Measurements from ENCODE around the gene PPAT.
A peak's percentile ranks its signal among the peaks of the same experiment; 100 is the strongest.

The PPAT gene

DNA sequence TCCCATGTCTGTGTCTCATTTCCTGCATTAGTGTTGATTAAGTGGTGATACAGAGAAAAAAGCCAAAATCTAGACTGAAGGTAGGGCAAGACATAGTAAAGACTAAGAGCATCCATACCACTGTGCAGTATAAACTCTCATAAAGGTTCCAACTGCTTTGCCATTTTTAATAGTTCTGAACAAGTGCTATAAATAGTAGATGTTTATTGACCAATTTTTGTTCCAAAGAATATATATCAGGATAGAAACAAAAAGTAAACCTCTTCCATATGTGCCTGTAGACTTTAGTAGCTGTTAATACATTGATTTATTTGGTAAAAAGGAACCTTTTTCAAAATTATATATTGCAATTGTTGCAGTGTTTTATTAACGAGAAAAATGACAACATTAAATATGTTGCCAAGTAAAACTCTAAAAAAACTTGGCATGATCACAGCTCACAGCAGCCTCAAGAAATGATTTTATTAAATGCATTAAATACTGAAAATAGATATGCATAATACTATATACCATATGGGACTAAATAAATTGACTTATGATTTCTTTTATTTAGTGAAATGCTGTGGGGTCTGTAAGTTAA lies 25.8 kb downstream of the PPAT start:
- H3K9ac ChIP-seq (ENCODE audit: low read length) = peak overlapping the region; percentile 78

DNA sequence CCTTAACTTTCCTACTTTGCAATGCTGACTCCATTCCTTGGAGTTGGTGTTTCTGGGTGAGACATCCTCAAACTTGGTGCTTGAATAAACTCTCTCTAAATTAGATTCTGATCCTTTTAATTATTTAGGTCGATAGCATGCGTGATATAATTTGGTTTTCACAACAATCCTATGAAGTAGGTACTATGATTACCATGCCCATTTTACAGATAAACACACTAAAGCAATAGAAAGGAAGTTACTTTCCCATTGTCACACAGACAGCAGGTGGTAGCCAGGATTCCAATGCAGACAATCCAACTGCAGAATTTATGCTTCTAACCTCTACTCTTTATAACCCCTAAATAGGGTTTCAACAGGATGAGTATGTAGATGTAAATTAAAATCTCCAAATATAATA lies 26.4 kb downstream of the PPAT start:
- H3K4me1 ChIP-seq (ENCODE audit: control insufficient read depth, insufficient read depth, low read length) = peaks cover 16% of the 10 kb centered on the region
- H3K9ac ChIP-seq (ENCODE audit: low read length) = no peak overlapping the region
- H3K4me3 ChIP-seq (ENCODE audit: low read length) = no peak overlapping the region
- H3K9me3 ChIP-seq (ENCODE audit: control insufficient read depth, low read length) = no peaks in the 10 kb centered on the region
- DNase-seq (ENCODE audit: low read depth) = no peak
- peaks cover 7% of the 10 kb centered on the region for H3K36me3 ChIP-seq (ENCODE audit: control insufficient read depth, insufficient read depth, low read length, severe bottlenecking)
- H3K27me3 ChIP-seq (replicated peaks; ENCODE audit: control insufficient read depth, insufficient read depth, low read length) = no peaks in the 10 kb centered on the region

More for the DNA sequence above, 25.8 kb downstream of the PPAT start:
- peak overlapping the region; percentile 81 for H3K4me3 ChIP-seq (ENCODE audit: low read length)
- peaks cover 16% of the 10 kb centered on the region for H3K4me1 ChIP-seq (ENCODE audit: control insufficient read depth, insufficient read depth, low read length)
- no peaks in the 10 kb centered on the region for H3K27me3 ChIP-seq (replicated peaks; ENCODE audit: control insufficient read depth, insufficient read depth, low read length)
- H3K9me3 ChIP-seq (ENCODE audit: control insufficient read depth, low read length) = no peaks in the 10 kb centered on the region
- peaks cover 7% of the 10 kb centered on the region for H3K36me3 ChIP-seq (ENCODE audit: control insufficient read depth, insufficient read depth, low read length, severe bottlenecking)
- no peak for DNase-seq (ENCODE audit: low read depth)

DNA sequence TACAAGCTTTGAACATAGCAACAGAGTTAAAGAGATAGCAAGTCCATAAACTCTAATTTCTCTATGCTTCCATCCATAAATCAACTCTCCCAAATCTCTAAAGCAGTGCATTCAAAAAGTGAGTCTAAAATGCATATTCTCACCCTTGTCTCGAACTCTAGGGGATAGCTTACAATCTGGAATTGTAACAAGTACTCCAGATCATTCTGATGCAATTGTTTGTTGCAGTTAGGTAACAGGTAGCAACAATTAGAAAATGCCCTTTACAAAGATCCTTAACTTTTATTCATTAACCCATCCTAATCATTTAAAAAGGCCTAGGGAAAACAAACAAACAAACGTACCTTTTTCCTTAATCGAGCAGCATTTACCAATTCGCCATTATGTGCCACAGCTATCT lies 29.3 kb downstream of the PPAT start:
- Histone ChIP-seq H3K9me3 (ENCODE audit: control insufficient read depth, low read length) (no peaks in the 10 kb centered on the region), H3K4me1 (ENCODE audit: control insufficient read depth, insufficient read depth, low read length) (peaks cover 16% of the 10 kb centered on the region), H3K4me3 (ENCODE audit: low read length) (no peak overlapping the region), H3K36me3 (ENCODE audit: control insufficient read depth, insufficient read depth, low read length, severe bottlenecking) (peaks cover 12% of the 10 kb centered on the region), H3K27me3 (replicated peaks; ENCODE audit: control insufficient read depth, insufficient read depth, low read length) (no peaks in the 10 kb centered on the region), H3K9ac (ENCODE audit: low read length) (no peak overlapping the region)
- DNase-seq (ENCODE audit: low read depth) = no peak

DNA sequence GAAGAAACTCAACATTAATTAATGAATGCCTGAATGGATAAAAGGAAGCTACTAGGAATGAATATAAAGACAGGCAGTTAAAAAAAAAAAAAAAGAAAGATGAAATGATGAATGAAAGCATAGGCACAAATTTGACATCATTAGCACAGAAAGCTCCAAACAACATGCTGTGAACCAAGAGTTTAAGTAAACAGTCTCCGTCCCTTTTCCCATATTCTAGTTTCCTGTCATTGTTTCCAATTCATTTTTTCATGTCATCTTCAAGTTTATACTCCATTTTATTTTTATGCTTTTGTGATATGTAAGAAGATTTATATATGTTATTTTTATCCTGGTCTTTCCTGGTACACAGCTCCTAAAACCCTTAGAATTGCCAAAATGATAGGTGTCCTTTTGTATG lies 30.4 kb downstream of the PPAT start:
- Histone ChIP-seq H3K36me3 (ENCODE audit: control insufficient read depth, insufficient read depth, low read length, severe bottlenecking) (peaks cover 23% of the 10 kb centered on the region), H3K4me3 (ENCODE audit: low read length) (no peak overlapping the region), H3K27me3 (replicated peaks; ENCODE audit: control insufficient read depth, insufficient read depth, low read length) (no peaks in the 10 kb centered on the region), H3K4me1 (ENCODE audit: control insufficient read depth, insufficient read depth, low read length) (peaks cover 8% of the 10 kb centered on the region), H3K9ac (ENCODE audit: low read length) (no peak overlapping the region), H3K9me3 (ENCODE audit: control insufficient read depth, low read length) (no peaks in the 10 kb centered on the region)
- no peak for DNase-seq (ENCODE audit: low read depth)

DNA sequence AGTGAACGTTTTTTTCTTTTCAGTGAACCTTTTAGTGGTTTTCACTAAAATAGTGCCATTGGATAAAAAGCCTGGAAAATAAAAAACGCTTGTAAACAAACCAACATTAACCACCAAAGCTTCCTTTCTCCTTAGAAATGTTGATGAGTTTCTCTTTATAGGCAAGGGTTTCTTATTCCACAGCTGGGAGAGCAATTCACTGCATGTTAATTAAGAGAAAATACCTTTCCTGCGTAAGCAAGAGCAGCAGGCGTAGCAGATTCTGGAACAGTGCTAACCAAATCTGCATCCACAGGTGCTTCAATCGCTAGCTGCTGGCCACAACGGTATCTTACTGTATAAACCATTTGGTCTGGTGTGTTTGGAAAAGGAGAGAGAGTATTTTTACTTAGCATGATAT lies 34.9 kb downstream of the PPAT start:
- no peak overlapping the region for H3K9ac ChIP-seq (ENCODE audit: low read length)
- no peaks in the 10 kb centered on the region for H3K4me1 ChIP-seq (ENCODE audit: control insufficient read depth, insufficient read depth, low read length)
- H3K36me3 ChIP-seq (ENCODE audit: control insufficient read depth, insufficient read depth, low read length, severe bottlenecking) = peaks cover 30% of the 10 kb centered on the region
- H3K4me3 ChIP-seq (ENCODE audit: low read length) = no peak overlapping the region
- no peak for DNase-seq (ENCODE audit: low read depth)
- H3K27me3 ChIP-seq (replicated peaks; ENCODE audit: control insufficient read depth, insufficient read depth, low read length) = no peaks in the 10 kb centered on the region
- H3K9me3 ChIP-seq (ENCODE audit: control insufficient read depth, low read length) = no peaks in the 10 kb centered on the region

DNA sequence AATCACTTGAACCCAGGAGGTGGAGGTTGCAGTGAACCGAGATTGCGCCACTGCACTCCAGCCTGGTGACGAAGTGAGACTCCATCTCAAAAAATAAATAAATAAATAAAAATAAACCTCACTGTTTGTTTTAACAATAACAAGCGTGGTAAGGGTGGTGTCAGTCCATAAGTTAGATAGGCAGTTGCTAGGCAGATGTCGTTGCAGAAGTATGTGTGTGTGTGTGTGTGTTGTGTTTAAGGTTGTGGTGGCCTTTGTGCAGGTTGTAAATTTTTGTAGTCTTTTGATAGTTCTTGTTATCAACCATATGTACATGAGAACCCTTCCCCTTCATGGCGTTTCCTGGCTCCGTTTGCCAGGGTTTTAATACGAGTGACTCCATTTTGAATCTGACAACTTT lies 44.1 kb downstream of the PPAT start:
- no peak overlapping the region for H3K9ac ChIP-seq (ENCODE audit: low read length)
- no peaks in the 10 kb centered on the region for H3K9me3 ChIP-seq (ENCODE audit: control insufficient read depth, low read length)
- H3K36me3 ChIP-seq (ENCODE audit: control insufficient read depth, insufficient read depth, low read length, severe bottlenecking) = peaks cover 14% of the 10 kb centered on the region
- peaks cover 10% of the 10 kb centered on the region for H3K4me1 ChIP-seq (ENCODE audit: control insufficient read depth, insufficient read depth, low read length)
- DNase-seq (ENCODE audit: low read depth) = no peak
- no peaks in the 10 kb centered on the region for H3K27me3 ChIP-seq (replicated peaks; ENCODE audit: control insufficient read depth, insufficient read depth, low read length)
- no peak overlapping the region for H3K4me3 ChIP-seq (ENCODE audit: low read length)

DNA sequence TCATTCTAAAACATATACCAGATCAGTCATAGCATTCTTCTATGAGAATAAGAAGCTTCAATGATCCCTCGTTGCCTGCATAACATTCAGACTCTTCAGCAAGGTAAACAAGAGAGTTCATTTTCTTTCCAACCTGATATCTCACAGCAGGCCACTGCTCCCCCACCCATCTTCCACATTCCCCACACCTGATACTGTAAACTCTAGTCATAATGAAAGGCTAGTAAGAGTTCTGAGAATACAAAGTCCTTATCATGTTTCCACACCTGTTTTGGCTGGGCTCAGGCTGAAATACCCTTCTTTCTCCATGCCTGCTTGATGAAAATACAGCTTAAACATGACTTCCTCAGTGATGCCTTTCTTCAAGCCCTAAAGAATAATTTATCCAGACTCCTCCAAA lies 45.9 kb downstream of the PPAT start:
- Histone ChIP-seq H3K36me3 (ENCODE audit: control insufficient read depth, insufficient read depth, low read length, severe bottlenecking) (peaks cover 1% of the 10 kb centered on the region), H3K4me3 (ENCODE audit: low read length) (no peak overlapping the region)
- DNase-seq (ENCODE audit: low read depth) = no peak

DNA sequence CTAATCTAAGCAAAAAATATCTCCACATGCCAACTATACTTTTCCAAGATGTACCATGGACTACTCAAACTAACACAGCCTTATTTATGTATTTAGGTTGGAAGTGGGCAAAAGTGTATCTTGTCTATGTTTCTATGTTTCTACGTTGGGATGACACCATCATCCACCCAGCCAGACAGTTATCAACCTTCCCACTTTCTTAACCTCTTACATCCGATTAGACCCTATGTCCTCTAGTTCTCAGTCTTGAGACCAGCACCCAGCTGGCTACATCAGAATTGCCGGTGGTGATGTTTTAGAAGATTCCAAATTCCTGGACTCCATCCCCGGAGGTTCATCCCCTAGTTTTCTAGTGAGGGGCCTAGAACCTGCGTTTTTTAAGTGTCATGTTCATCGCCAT lies 47.1 kb downstream of the PPAT start:
- DNase-seq (ENCODE audit: low read depth) = peak; percentile 35
- Histone ChIP-seq H3K4me1 (ENCODE audit: control insufficient read depth, insufficient read depth, low read length) (peaks cover 15% of the 10 kb centered on the region), H3K4me3 (ENCODE audit: low read length) (peak overlapping the region; percentile 95), H3K9me3 (ENCODE audit: control insufficient read depth, low read length) (no peaks in the 10 kb centered on the region), H3K9ac (ENCODE audit: low read length) (peak overlapping the region; percentile 97), H3K36me3 (ENCODE audit: control insufficient read depth, insufficient read depth, low read length, severe bottlenecking) (no peaks in the 10 kb centered on the region), H3K27me3 (replicated peaks; ENCODE audit: control insufficient read depth, insufficient read depth, low read length) (no peaks in the 10 kb centered on the region)

More for the DNA sequence above, 45.9 kb downstream of the PPAT start:
- H3K9me3 ChIP-seq (ENCODE audit: control insufficient read depth, low read length) = no peaks in the 10 kb centered on the region
- no peaks in the 10 kb centered on the region for H3K27me3 ChIP-seq (replicated peaks; ENCODE audit: control insufficient read depth, insufficient read depth, low read length)
- no peak overlapping the region for H3K9ac ChIP-seq (ENCODE audit: low read length)
- peaks cover 15% of the 10 kb centered on the region for H3K4me1 ChIP-seq (ENCODE audit: control insufficient read depth, insufficient read depth, low read length)

DNA sequence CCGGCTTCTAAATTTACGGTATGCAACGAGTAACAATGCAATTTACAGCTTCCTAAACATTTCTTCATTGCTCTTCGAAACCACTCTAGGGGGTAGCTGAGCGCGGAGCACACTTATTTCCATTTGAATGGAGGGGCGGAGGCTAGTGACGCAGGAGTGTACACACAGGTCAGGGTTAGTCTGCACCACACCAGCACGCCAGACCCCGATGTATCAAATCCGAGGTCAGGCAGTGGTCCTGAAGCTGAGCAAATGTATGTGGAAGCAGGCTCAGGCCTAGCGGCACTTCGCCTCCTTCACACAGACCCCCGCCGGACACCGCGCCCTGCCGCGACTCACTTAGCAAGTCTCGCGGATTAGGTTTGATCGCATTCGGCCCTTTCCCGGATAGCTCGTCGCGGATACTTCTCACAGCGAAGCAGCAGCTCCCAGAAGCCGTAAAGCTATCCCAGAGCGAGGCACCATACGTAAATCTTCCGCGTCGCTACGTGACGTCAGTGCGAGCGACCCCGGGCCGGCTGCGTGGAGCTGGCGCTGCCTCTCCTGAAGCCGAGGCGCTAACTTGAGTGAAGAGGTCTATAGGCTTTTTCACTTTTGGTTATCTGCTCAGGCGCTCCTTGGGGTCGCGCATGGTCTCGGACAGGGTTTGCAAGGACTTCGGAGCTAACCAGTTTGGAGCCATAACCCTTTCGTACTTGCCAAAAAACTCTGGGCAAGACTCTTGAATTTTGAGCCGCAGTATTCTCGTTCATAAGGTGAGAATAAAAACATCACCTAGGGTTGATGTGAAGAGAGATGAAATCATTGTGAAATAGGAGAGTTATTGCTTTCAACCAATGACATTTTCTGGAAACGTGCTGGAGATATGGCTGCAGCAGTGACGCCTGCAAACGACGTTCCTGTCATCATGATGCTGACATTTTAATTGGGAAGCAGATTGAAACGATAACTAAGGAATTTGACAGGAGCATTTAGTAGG lies 48.1 kb downstream of the PPAT start, which contains the start of gene AASDH:
Gene AASDH, minus strand, starts transcription at position 469 of the 979 bp plus-strand sequence. CDS start 3,192 bp downstream, outside the sequence.
- H3K27me3 ChIP-seq (replicated peaks; ENCODE audit: control insufficient read depth, insufficient read depth, low read length) = no peaks in the 10 kb centered on the region
- no peaks in the 10 kb centered on the region for H3K9me3 ChIP-seq (ENCODE audit: control insufficient read depth, low read length)
- DNase-seq (ENCODE audit: low read depth) = peak; percentile 96
- no peaks in the 10 kb centered on the region for H3K36me3 ChIP-seq (ENCODE audit: control insufficient read depth, insufficient read depth, low read length, severe bottlenecking)
- H3K9ac ChIP-seq (ENCODE audit: low read length) = peak within 1 kb of the TSS; percentile 97
- peak within 1 kb of the TSS; percentile 95 for H3K4me3 ChIP-seq (ENCODE audit: low read length)
- peaks cover 19% of the 10 kb centered on the region for H3K4me1 ChIP-seq (ENCODE audit: control insufficient read depth, insufficient read depth, low read length)

DNA sequence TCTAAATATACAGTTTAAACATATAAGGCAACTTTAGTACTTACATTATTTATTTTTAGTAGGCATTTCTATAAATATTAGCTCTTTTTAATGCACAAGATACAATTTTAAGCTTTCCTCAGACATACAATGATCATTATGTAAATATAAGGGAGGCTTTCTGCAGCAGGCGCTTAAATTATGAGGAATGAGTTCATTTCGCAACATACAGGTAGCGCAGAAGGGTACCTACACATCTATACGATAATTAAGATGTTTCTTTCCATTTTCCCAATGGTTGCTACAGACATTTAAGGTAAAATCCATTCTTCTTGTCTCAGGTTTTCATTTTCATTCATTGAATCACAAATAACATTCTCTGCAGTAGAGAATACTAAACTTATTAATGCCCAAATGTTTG lies 49.3 kb downstream of the PPAT start:
- Histone ChIP-seq H3K4me1 (ENCODE audit: control insufficient read depth, insufficient read depth, low read length) (peaks cover 23% of the 10 kb centered on the region), H3K4me3 (ENCODE audit: low read length) (peak overlapping the region; percentile 95), H3K9me3 (ENCODE audit: control insufficient read depth, low read length) (no peaks in the 10 kb centered on the region), H3K27me3 (replicated peaks; ENCODE audit: control insufficient read depth, insufficient read depth, low read length) (no peaks in the 10 kb centered on the region), H3K9ac (ENCODE audit: low read length) (peak overlapping the region; percentile 46), H3K36me3 (ENCODE audit: control insufficient read depth, insufficient read depth, low read length, severe bottlenecking) (peaks cover 4% of the 10 kb centered on the region)
- no peak for DNase-seq (ENCODE audit: low read depth)

DNA sequence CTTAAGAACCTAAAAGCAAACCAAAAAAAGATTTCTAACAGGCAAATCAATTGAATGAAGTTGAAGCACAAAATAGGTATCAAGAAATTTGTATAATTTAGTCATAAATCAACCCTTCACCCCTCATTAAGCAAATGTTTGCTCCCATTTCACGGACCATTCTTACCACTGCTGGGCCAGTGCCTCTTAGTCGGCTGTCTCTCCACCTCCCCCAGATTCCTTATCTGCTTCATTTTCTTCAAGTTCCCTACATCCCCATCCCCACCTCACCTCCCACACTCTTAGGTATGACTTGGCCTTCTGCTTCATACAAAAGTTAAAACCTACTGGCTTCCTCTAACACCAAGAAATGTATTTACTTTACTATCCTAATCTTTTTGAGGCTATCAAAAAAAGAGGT lies 60.0 kb downstream of the PPAT start:
- Histone ChIP-seq H3K4me1 (ENCODE audit: control insufficient read depth, insufficient read depth, low read length) (peaks cover 6% of the 10 kb centered on the region), H3K4me3 (ENCODE audit: low read length) (no peak overlapping the region), H3K9ac (ENCODE audit: low read length) (no peak overlapping the region)

More for the DNA sequence above, 60.0 kb downstream of the PPAT start:
- Histone ChIP-seq H3K36me3 (ENCODE audit: control insufficient read depth, insufficient read depth, low read length, severe bottlenecking) (peaks cover 16% of the 10 kb centered on the region), H3K9me3 (ENCODE audit: control insufficient read depth, low read length) (no peaks in the 10 kb centered on the region), H3K27me3 (replicated peaks; ENCODE audit: control insufficient read depth, insufficient read depth, low read length) (no peaks in the 10 kb centered on the region)
- DNase-seq (ENCODE audit: low read depth) = no peak
